OCI-LY3 (cell line): ENCODE data around the gene ZSCAN16.

ENCODE experiments used
- H2AFZ ChIP-seq: fragments of 200-600, 300-600 bp; shearing (Covaris generic); 2 replicates; pipeline ENCODE4 v1.6.0; 2014; ENCODE audit warnings: antibody characterized with exemption, low read depth, low read length
- H3K27ac ChIP-seq: fragments of 200-600, 300-600 bp; sonication (generic); 2 replicates; pipeline ENCODE4 v1.5.1; 2014; ENCODE audit warnings: mild to moderate bottlenecking, low read length, moderate library complexity, mixed read lengths
- H3K27me3 ChIP-seq: fragments of 200-600, 300-600 bp; sonication (generic); 2 replicates; pipeline ENCODE4 v1.6.1; 2014; ENCODE audit warnings: low read depth, low read length, mixed read lengths
- H3K36me3 ChIP-seq: fragments of 200-600, 300-600 bp; sonication (generic); replicated peaks from 2 replicates; pipeline ENCODE3; 2014; ENCODE audit warnings: low read depth, low read length, mixed read lengths
- H3K4me1 ChIP-seq: fragments of 300-600, 200-600 bp; sonication (generic); 2 replicates; pipeline ENCODE4 v1.6.1; 2014; ENCODE audit warnings: low read length, mixed read lengths
- H3K4me2 ChIP-seq: fragments of 200-600, 300-600 bp; sonication (generic); 2 replicates; pipeline ENCODE4 v1.6.1; 2014; ENCODE audit warnings: low read length, mixed read lengths
- H3K4me3 ChIP-seq: fragments of 300-600, 200-600 bp; sonication (generic); 2 replicates; pipeline ENCODE4 v1.5.1; 2014; ENCODE audit warnings: antibody characterized with exemption, mild to moderate bottlenecking, low read length, moderate library complexity
- H3K79me2 ChIP-seq: fragments of 300-600, 200-600 bp; shearing (Covaris generic); 2 replicates; pipeline ENCODE4 v1.6.1; 2014; ENCODE audit warnings: mild to moderate bottlenecking, low read length, mixed read lengths
- H3K9ac ChIP-seq: fragments of 300-600, 200-600 bp; shearing (Covaris generic); 2 replicates; pipeline ENCODE4 v1.6.0; 2014; ENCODE audit warnings: mild to moderate bottlenecking, low read length, moderate library complexity
- H3K9me3 ChIP-seq: fragments of 200-600, 300-600 bp; shearing (Covaris generic); 2 replicates; pipeline ENCODE4 v1.6.1; 2014; ENCODE audit warnings: low read length, mixed read lengths; ENCODE audit not compliant: insufficient read depth
- H4K20me1 ChIP-seq: fragments of 200-600, 300-600 bp; sonication (generic); 2 replicates; pipeline ENCODE4 v1.6.1; 2016; ENCODE audit warnings: low read length, mixed read lengths; ENCODE audit not compliant: insufficient read depth
- EZH2phosphoT487 ChIP-seq: fragments of 200-600 bp; shearing (Covaris generic); IDR thresholded peaks from 2 replicates; pipeline ENCODE4 v1.6.1; 2018; ENCODE audit warnings: antibody characterized with exemption, mixed run types, low read depth
- TF ChIP-seq, protein P1 (sequence below): fragments of 200-600, 300-600 bp; sonication (generic); IDR thresholded peaks from 2 replicates; pipeline ENCODE4 v1.5.1; 2014; ENCODE audit warnings: antibody characterized with exemption, low read length, low read depth

Gene ZSCAN16

DNA sequence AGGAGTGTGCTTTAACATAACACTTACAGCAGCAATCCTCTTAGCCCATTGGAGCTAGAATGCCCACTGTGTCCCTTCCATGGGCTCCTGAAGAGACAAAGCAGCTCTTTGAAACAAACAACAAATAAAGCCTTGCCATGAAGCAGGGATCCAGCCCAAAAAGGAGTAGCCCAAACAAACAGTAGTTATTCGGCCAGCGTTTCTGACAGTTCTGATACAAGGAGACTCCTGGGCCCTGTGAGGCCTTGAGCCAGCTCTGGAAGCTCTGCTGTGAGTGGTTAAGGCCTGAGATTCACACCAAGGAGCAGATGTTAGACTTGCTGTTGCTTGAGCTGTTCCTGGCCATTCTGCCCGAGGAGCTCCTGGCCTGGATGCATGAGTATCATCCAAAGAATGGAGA lies 16.9 kb upstream of the ZSCAN16 start:
- Histone ChIP-seq H3K27me3 (no peaks in the 10 kb centered on the region), H3K9me3 (no peaks in the 10 kb centered on the region), H3K4me2 (no peak overlapping the region), H2AFZ (no peak overlapping the region), H4K20me1 (no peaks in the 10 kb centered on the region), H3K27ac (no peak overlapping the region), H3K9ac (no peak overlapping the region), H3K4me1 (peaks cover 11% of the 10 kb centered on the region; the same call in 1 of the 2 replicates), H3K79me2 (no peaks in the 10 kb centered on the region), H3K4me3 (no peak overlapping the region), H3K36me3 (no peaks in the 10 kb centered on the region)
- TF ChIP-seq, protein P1, sequence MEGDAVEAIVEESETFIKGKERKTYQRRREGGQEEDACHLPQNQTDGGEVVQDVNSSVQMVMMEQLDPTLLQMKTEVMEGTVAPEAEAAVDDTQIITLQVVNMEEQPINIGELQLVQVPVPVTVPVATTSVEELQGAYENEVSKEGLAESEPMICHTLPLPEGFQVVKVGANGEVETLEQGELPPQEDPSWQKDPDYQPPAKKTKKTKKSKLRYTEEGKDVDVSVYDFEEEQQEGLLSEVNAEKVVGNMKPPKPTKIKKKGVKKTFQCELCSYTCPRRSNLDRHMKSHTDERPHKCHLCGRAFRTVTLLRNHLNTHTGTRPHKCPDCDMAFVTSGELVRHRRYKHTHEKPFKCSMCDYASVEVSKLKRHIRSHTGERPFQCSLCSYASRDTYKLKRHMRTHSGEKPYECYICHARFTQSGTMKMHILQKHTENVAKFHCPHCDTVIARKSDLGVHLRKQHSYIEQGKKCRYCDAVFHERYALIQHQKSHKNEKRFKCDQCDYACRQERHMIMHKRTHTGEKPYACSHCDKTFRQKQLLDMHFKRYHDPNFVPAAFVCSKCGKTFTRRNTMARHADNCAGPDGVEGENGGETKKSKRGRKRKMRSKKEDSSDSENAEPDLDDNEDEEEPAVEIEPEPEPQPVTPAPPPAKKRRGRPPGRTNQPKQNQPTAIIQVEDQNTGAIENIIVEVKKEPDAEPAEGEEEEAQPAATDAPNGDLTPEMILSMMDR, result no peak
- no peak for TF ChIP-seq EZH2phosphoT487

DNA sequence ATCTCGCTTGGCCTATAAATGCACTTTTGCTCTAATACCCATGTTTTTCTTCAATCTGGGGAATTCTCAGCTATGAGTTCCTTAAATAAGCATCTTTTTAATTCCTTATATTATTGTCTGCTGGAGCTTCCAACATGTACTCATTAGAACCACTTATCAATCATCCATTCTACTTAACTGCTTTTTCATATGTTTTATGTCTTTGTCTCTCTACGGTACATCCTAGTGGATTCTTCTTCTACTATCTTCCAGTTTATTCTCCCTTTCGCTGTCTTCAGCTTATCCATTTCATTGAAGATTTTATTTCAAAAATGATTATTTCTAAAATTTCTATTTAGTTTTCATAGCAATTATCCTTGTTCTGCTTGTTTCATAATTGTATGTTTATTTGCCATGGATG lies 12.4 kb upstream of the ZSCAN16 start:
- no peaks in the 10 kb centered on the region for H3K9me3 ChIP-seq
- no peak overlapping the region for H3K27ac ChIP-seq
- no peak overlapping the region for H2AFZ ChIP-seq
- H3K36me3 ChIP-seq, result peaks cover 18% of the 10 kb centered on the region
- TF ChIP-seq, protein P1, result no peak
- TF ChIP-seq EZH2phosphoT487, result no peak
- H4K20me1 ChIP-seq, result no peaks in the 10 kb centered on the region
- no peaks in the 10 kb centered on the region for H3K79me2 ChIP-seq
- no peaks in the 10 kb centered on the region for H3K4me1 ChIP-seq
- no peak overlapping the region for H3K9ac ChIP-seq
- no peak overlapping the region for H3K4me3 ChIP-seq
- no peak overlapping the region for H3K4me2 ChIP-seq
- H3K27me3 ChIP-seq, result no peaks in the 10 kb centered on the region

DNA sequence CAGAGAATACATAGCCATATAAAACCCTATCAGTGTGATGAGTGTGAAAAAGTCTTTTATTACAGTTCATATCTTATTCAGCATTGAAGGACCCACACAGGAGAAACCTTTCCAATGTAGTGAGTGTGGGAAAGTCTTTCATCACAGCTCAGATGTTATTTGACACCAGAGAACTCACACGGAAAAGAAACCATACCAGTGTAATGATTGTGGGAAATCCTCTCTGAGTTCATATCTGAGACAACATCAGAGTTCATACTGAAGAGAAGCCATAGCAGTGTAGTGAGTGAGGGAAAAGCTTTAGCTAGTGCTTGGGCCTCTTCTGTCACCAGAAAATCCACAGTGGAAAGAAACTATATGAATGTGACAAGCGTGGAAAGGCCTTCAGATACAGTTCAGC lies 8.6 kb upstream of the ZSCAN16 start:
- peaks cover 28% of the 10 kb centered on the region for H3K36me3 ChIP-seq
- H3K4me3 ChIP-seq, result no peak overlapping the region
- H3K27me3 ChIP-seq, result no peaks in the 10 kb centered on the region

DNA sequence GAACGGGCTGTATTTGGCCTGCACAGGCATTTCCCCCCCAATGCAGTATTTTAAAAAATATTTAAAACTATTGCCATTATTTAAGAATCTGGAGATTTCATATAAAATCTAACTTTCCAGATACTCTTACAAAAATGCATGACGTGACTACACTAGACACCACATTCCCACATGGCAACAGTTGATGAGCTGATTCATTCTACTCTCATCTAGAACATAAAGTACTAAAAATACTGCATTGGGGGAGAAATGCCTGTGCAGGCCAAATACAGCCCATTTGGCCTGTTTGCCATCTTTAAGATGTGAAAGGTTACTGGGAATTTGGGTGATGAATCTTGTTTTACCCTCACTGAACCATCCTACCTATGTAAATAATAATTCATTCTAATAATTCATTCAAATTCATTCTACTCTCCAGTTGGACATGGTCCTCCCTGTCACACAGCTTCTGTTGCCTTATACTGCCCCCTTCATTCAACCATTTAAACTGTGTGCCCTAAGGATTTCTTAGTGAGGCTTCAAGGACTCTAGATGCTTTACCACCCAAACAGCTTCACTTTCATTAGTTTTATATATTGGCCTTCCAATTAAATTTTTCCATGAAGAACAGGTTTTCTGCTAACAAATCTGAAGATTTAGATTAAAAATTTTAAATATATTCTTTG lies 6.9 kb upstream of the ZSCAN16 start:
- H4K20me1 ChIP-seq, result no peaks in the 10 kb centered on the region
- H3K4me1 ChIP-seq, result no peaks in the 10 kb centered on the region
- TF ChIP-seq EZH2phosphoT487, result no peak
- TF ChIP-seq, protein P1, result peak; percentile 5; the same call in 1 of the 2 replicates
- H3K4me2 ChIP-seq, result no peak overlapping the region
- H2AFZ ChIP-seq, result no peak overlapping the region
- no peaks in the 10 kb centered on the region for H3K79me2 ChIP-seq
- H3K9ac ChIP-seq, result no peak overlapping the region
- H3K36me3 ChIP-seq, result peaks cover 29% of the 10 kb centered on the region
- no peaks in the 10 kb centered on the region for H3K9me3 ChIP-seq
- no peak overlapping the region for H3K27ac ChIP-seq
- H3K27me3 ChIP-seq, result no peaks in the 10 kb centered on the region
- no peak overlapping the region for H3K4me3 ChIP-seq

More for the DNA sequence above, 8.6 kb upstream of the ZSCAN16 start:
- no peak for TF ChIP-seq EZH2phosphoT487
- TF ChIP-seq, protein P1, result no peak
- no peak overlapping the region for H3K9ac ChIP-seq
- H3K79me2 ChIP-seq, result no peaks in the 10 kb centered on the region
- H3K4me2 ChIP-seq, result no peak overlapping the region
- no peaks in the 10 kb centered on the region for H3K9me3 ChIP-seq
- H3K27ac ChIP-seq, result no peak overlapping the region
- no peaks in the 10 kb centered on the region for H4K20me1 ChIP-seq
- no peak overlapping the region for H2AFZ ChIP-seq
- H3K4me1 ChIP-seq, result no peaks in the 10 kb centered on the region
